Duodenal mucosa (tissue), 2 donors: ENCODE data around the gene NOTUM.

Experiments
- H3K27ac ChIP-seq: one replicate; pipeline ENCODE4 v1.7.0; 2013; ENCODE audit warnings: low read depth, low read length
- H3K27me3 ChIP-seq, 2 donors: one replicate each; pipeline ENCODE4 v1.7.0; 2013; ENCODE audit warnings: low read length in 2 of 2, control low read depth in 1 of 2; ENCODE audit not compliant: insufficient read depth in 2 of 2, control insufficient read depth in 1 of 2
- H3K36me3 ChIP-seq, 2 donors: one replicate each; pipeline ENCODE4 v1.7.0; 2013; ENCODE audit warnings: low read length in 2 of 2, control low read depth in 1 of 2; ENCODE audit not compliant: insufficient read depth in 2 of 2, control insufficient read depth in 1 of 2
- H3K4me1 ChIP-seq, 2 donors: one replicate each; pipeline ENCODE4 v1.7.0; 2013; ENCODE audit warnings: low read length in 2 of 2, control low read depth in 1 of 2; ENCODE audit not compliant: insufficient read depth in 2 of 2, control insufficient read depth in 1 of 2
- H3K4me3 ChIP-seq, 2 donors: one replicate each; pipeline ENCODE4 v1.7.0; 2013; ENCODE audit warnings: low read length in 2 of 2, low read depth in 1 of 2
- H3K9ac ChIP-seq, 2 donors: one replicate each; pipeline ENCODE4 v1.7.0; 2013; ENCODE audit warnings: low read length in 2 of 2, low read depth in 1 of 2
- H3K9me3 ChIP-seq, 2 donors: one replicate each; pipeline ENCODE4 v1.7.0; 2013; ENCODE audit warnings: low read length in 2 of 2, control low read depth in 1 of 2; ENCODE audit not compliant: control insufficient read depth in 1 of 2

Gene NOTUM

DNA sequence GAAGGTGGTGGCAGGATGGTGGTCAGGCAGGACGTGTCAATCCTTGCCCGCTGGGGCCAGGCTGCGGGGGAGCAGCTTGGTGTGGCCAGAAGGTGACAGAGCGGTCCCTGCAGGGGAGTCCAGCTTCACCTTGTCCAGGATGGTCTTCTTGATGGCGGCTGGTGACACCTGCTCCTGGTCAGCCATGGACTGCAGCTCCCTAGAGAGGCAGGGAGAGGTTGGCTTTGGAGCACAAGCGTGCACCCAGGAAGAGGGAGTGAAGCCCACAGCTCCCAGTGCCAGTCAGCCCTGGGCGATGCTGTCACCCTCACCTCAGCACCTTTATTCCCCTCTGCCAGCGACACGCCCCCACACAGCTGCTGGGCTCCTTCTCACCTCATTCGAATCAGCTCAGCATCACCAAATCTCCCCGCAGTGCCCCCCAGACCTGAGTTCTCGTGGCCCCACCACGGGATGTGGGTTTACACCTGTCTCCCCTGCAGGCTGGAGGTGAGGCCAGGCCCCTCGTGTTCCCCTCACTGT is 27.7 kb downstream of the NOTUM start:
- Histone ChIP-seq H3K4me3 (no peak overlapping the region), H3K27ac (no peak overlapping the region), H3K9me3 (no peaks in the 10 kb centered on the region), H3K4me1 (peaks cover 7 to 26% of the 10 kb centered on the region in 2 donors), H3K36me3 (no peaks in the 10 kb centered on the region), H3K27me3 (peaks cover 6 to 12% of the 10 kb centered on the region in 2 donors), H3K9ac (no peak overlapping the region)

DNA sequence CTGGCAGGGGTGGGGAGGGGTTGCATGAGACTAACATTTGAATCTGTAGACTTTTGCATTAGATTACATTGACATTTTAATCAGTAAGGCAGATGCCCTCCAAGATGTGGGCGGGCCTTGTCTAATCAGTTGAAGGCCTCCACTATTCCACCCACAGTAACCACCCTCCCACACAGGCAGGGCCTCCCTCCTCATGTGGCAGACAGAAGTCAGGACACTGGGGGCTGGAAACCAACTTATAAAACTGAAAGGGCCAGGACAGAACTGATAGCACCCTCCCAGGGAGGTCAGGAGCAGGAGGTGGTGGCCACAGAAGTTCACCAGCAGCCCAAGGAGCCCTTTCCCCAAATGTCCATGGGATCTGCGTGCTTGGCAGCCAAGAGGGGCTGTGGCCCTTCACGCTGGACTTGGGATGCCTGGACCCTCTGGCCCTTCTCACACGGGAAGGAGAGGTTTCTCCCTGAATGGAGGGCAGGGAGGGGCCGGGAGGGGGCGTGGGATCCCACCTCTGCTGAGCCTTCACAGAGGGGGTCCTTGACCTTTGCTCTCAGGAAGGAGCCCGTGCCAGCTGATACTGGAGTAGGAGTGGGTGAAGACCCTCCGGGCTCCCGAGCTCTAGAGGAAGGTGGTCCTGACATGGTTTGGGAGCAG is 28.5 kb downstream of the NOTUM start:
- H3K36me3 ChIP-seq: no peaks in the 10 kb centered on the region
- H3K4me1 ChIP-seq: peaks cover 7 to 29% of the 10 kb centered on the region in 2 donors
- peaks cover 6 to 12% of the 10 kb centered on the region in 2 donors for H3K27me3 ChIP-seq
- H3K9me3 ChIP-seq: no peaks in the 10 kb centered on the region
- H3K4me3 ChIP-seq: no peak overlapping the region
- no peak overlapping the region for H3K9ac ChIP-seq
- no peak overlapping the region for H3K27ac ChIP-seq

DNA sequence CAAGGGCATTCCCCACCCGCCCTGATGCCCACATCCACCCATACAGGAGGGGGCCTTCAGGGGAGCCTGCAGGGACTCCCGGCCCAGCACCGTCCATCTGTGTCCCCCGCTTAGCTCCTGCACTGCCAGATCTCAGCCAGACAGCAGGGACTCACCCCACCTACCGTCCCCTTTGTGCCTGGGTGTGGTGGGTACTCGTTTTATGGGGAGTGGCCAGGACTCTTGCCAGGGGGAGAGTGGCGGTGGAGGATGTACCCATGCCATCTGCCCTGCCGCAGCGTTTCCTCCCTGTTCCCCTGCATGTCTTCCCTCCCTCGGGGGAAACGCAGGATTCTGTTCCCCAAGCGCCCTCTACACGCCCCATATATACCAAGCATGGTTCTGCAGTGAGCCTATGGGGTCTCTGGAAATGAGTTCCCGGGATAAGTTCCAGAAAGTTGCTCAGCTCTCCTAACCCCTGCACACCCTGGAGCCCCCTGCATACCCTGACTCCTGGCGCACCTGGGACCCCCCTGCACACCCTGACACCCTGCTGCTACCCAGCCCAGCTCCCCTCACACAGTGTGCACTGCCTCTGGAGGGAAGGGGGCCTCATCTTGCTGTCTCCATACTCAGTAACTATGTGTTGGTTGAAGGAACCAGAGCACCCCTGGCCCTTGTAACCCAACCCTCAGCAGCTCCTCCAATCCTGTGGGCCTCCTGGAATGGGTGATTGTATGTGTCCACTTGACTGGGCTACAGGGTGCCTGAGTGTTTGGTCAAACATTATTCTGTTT is 29.2 kb downstream of the NOTUM start:
- no peaks in the 10 kb centered on the region for H3K36me3 ChIP-seq
- H3K27me3 ChIP-seq: peaks cover 6 to 12% of the 10 kb centered on the region in 2 donors

DNA sequence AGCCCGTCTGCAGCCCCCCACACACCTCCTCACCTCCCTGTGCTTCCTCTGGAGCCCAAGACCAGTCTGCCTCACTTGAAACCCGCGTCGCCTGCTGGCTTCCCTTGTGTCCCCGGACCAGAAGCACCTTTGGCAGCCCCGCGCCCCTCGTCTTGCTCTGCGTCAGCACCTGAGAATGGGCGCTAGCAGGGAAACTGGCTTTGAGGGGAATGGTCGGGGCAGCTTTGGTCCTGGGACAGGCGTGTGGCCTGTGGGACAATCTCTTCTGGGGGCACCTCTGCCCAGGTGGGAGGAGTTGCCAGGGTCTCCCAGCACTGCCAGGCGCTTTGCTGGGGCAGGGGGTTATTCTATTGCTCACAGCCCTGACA is 29.8 kb downstream of the NOTUM start:
- Histone ChIP-seq H3K9me3 (no peaks in the 10 kb centered on the region), H3K27me3 (peaks cover 6 to 12% of the 10 kb centered on the region in 2 donors), H3K4me3 (no peak overlapping the region), H3K27ac (no peak overlapping the region), H3K9ac (no peak overlapping the region), H3K36me3 (no peaks in the 10 kb centered on the region), H3K4me1 (peaks cover 9 to 24% of the 10 kb centered on the region in 2 donors)

More for the DNA sequence above, 29.2 kb downstream of the NOTUM start:
- Histone ChIP-seq H3K4me1 (peaks cover 7 to 26% of the 10 kb centered on the region in 2 donors), H3K4me3 (no peak overlapping the region), H3K9ac (no peak overlapping the region), H3K27ac (no peak overlapping the region), H3K9me3 (no peaks in the 10 kb centered on the region)

DNA sequence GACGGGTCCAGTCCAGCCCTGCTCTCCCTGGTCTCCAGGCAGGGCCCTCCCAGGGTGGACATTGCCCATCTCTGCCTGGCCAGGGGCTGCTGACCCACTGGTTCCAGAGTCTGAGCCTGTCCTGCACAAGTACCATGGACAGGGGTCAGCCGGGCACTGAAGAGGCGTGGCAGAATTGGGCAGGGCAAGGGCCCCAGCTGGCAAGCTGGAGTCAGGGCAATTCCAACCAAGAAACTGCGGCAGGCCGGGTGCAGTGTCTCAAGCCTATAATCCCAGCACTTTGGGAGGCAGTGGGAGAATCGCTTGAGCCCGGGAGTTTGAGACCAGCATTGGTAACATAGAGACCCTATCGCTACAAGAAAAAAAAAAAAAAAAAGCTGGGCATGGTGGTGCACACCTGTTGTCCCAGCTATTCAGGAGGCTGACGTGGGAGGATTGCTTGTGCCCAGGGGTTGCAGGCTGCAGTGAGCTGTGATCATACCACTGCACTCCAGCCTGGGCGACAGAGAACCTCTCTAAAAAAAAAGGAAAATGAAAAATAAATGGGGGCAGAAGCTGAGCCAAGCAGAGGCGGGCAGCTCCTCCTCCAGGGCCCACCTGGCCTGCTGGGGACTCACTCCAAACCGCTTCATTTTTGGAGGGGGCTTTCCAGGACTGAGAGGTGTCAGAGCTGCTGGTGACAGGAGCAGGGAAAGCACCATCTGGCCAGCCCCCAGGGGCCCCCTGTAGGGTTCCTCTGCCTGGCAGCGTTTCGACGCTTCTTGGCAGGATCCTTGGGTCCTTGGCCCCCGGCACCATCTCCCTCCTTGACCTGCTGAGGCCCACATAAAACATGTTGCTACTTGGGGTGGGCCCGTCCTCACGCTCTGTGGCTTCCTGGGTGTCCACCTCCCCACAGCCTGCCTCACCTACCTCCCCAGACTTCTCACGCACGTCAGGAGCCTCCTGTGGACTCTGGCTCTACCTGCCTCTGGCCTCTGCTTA is 30.6 kb downstream of the NOTUM start:
- Histone ChIP-seq H3K36me3 (no peaks in the 10 kb centered on the region), H3K4me1 (peaks cover 14 to 32% of the 10 kb centered on the region in 2 donors)

DNA sequence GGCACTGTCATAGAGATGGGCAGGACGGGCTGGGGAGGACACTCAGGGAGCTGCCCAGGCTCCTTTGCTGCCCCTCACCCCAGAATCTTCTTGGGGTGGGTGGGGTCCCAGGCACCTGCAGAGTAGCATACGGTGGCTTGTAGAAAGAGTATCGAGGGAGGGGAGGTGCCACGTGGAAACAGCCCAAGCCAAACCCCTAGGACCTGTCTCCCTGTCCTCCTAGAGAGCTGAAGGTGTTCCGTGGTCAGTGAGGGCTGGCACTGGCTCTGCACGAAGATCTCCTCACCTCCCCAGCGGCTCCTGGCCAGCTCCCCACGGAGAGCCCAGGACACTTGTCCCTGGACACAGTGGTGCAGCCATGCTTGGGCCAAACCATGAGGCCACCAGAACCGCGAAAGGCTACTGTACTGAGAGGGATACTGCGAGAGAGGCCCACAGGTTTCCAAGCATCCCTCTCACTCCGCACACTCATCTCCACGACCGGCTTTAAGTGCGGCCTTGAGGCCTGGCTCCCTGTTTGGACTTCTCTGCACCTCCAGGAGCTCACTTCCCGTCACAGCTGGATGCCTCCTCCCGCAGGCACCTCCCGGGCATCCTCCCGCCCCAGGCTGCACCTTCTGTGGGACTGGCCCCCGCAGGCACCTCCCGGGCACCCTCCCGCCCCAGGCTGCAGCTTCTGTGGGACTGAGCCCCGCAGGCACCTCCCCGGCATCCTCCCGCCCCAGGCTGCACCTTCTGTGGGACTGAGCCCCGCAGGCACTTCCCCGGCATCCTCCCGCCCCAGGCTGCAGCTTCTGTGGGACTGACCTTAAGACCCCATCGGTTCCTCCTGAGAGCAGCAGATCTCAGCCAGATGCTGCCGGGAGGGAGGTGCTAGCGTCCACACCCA is 31.5 kb downstream of the NOTUM start:
- H3K9me3 ChIP-seq: no peaks in the 10 kb centered on the region
- H3K36me3 ChIP-seq: no peaks in the 10 kb centered on the region
- no peak overlapping the region for H3K9ac ChIP-seq
- no peak overlapping the region for H3K4me3 ChIP-seq
- peaks cover 6 to 12% of the 10 kb centered on the region in 2 donors for H3K27me3 ChIP-seq
- H3K4me1 ChIP-seq: peaks cover 23 to 41% of the 10 kb centered on the region in 2 donors
- no peak overlapping the region for H3K27ac ChIP-seq

More for the DNA sequence above, 30.6 kb downstream of the NOTUM start:
- H3K9ac ChIP-seq: no peak overlapping the region
- peaks cover 6 to 12% of the 10 kb centered on the region in 2 donors for H3K27me3 ChIP-seq
- no peak overlapping the region for H3K27ac ChIP-seq
- H3K4me3 ChIP-seq: no peak overlapping the region
- H3K9me3 ChIP-seq: no peaks in the 10 kb centered on the region

DNA sequence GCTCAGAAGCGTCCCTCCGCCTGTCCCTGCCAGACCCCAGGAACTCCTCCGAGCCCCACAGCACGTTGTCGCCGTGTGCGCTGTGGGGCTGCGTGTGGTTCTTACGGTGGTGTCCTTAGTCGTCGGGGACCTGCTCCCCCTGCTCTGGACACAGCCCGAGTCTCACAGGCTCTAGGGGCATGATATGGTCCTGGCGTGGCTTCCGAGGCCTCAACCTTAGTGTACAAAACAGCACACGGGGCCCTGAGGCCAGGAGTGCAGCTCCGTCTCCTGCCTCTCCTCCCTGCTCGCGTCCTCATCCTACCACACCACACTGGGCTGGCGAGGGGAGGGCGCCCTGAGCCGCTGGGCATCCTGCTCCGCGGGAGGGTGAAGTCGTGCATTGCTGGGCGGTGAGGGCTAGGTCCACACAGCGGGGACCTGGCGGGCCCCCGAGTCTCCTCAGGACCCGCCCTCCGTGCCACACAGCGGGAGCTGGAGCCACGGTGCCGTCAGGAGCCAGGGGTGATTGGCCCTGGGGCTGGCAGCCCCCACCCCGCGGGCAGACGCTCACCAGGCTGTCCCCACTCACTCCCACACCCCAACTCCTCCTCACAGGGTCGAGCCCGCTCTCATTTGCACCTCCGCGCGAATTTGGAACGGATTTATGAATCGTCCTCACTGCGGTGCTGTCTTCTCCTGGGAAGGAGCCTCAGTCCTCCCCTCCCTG is 32.3 kb downstream of the NOTUM start:
- Histone ChIP-seq H3K27ac (no peak overlapping the region), H3K36me3 (no peaks in the 10 kb centered on the region), H3K4me1 (peaks cover 31 to 49% of the 10 kb centered on the region in 2 donors), H3K9ac (peak overlapping the region in 1 of 2 donors; percentile 25), H3K27me3 (peaks cover 6 to 12% of the 10 kb centered on the region in 2 donors), H3K9me3 (no peaks in the 10 kb centered on the region), H3K4me3 (peak overlapping the region; percentile 64 to 67)

DNA sequence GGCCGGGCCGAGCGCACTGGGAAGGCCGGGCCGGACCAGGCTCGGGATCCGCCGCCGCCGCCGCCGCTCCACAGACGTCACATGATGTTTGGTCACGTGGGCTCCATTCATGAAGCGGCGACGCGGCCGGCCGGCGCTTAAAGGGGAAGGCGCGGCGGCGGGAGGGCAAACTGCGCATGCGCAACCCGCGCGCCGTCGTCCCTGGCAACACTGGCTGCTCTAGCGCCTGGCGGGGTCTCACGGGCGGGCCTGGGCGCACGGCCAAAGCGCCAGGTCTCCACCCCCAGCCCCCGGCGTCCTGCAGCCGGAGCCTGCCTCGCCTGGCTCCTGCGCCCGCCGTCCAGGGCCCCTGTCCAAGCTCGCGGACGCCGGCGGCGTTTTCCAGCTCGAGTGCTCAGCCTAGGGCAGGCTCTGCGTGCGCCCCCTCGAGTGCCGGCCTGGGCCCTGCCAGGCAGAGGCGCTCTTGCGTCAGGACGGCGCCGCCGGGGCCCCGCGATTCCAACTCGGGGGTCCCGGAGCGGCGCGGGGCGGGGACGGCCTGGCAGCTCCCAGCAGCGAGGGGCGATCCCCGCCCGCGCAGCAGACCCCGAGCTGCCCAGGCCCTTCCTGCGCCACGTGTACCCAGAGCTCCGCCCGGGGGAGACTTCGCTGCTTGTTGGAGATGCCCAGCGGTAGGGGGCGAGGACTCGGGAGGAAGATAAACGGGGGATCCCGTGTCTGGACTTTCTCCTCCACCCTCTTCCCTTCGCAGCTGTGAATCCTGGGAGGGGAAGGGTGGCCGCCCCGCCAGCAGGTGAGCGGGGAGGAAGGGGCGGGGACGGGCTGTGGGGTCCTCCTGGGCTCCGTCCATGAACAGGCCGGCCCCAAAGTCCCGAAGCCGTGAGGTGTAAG is 33.1 kb downstream of the NOTUM start, which contains the start of gene MAFG:
MAFG (minus strand) TSS at position 83 of the 891 bp plus-strand sequence. CDS start 4,550 bp downstream, outside the sequence.
- Histone ChIP-seq H3K4me3 (peak within 1 kb of the TSS; percentile 67 to 74), H3K4me1 (peaks cover 34 to 55% of the 10 kb centered on the region in 2 donors), H3K9ac (peak within 1 kb of the TSS; percentile 67 to 84)

More for the DNA sequence above, 33.1 kb downstream of the NOTUM start, which contains the start of gene MAFG:
- H3K27me3 ChIP-seq: peaks cover 6 to 12% of the 10 kb centered on the region in 2 donors
- H3K9me3 ChIP-seq: no peaks in the 10 kb centered on the region
- H3K36me3 ChIP-seq: no peaks in the 10 kb centered on the region
- H3K27ac ChIP-seq: peak within 1 kb of the TSS; percentile 88
